ENCODE results near the gene SPDYC.

Gene SPDYC, protein sequence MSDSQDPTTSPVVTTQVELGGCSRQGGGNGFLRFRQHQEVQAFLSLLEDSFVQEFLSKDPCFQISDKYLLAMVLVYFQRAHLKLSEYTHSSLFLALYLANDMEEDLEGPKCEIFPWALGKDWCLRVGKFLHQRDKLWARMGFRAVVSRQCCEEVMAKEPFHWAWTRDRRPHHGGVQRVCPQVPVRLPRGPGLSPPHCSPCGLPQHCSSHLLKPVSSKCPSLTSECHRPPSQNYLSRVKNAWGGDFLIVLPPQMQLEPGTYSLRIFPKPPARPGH

DNA sequence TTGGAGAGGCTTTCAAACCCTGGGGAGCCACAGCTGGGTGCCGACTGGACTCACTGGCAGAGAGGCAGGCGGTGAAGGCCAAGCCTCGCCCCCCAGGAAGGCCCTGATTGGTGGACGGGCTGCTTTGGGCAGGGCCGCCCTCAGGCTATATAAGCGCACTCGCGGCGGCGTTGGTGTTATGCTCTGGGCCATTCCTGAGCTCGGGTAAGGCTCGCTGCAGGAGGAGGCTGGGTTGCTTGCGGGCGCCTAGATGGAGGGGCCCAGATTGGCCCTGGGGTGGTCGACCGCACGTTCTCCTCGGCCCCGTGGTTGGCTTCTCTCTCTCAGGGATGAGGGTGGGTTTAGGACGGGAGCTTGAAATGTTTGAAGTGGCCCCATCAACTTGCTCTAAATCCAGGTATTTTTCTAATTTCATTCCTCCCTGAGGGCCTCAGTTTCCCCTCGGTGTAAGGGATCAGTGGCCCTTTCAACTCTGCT lies at the start of gene SPDYC:
TSS of gene SPDYC (plus strand) at position 176 of the 477 bp plus-strand sequence. CDS start 1,125 bp downstream, outside the sequence.
- no peaks in the 10 kb centered on the region for H3K36me3 ChIP-seq (ENCODE audit: low read depth)
- no peaks in the 10 kb centered on the region for H3K4me1 ChIP-seq (ENCODE audit: insufficient read depth, poor library complexity, severe bottlenecking)
- H3K9me3 ChIP-seq (ENCODE audit: severe bottlenecking) = no peaks in the 10 kb centered on the region
- DNase-seq (ENCODE audit: low spot score) (no peak), ATAC-seq (ENCODE audit: low read depth) (no peak)
- TF ChIP-seq, protein P1, sequence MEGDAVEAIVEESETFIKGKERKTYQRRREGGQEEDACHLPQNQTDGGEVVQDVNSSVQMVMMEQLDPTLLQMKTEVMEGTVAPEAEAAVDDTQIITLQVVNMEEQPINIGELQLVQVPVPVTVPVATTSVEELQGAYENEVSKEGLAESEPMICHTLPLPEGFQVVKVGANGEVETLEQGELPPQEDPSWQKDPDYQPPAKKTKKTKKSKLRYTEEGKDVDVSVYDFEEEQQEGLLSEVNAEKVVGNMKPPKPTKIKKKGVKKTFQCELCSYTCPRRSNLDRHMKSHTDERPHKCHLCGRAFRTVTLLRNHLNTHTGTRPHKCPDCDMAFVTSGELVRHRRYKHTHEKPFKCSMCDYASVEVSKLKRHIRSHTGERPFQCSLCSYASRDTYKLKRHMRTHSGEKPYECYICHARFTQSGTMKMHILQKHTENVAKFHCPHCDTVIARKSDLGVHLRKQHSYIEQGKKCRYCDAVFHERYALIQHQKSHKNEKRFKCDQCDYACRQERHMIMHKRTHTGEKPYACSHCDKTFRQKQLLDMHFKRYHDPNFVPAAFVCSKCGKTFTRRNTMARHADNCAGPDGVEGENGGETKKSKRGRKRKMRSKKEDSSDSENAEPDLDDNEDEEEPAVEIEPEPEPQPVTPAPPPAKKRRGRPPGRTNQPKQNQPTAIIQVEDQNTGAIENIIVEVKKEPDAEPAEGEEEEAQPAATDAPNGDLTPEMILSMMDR (IDR thresholded peaks at IDR 0.05; ENCODE audit: poor library complexity, severe bottlenecking) = no peak
- no peaks in the 10 kb centered on the region for H3K27me3 ChIP-seq (ENCODE audit: insufficient read depth, poor library complexity, severe bottlenecking)
- no peak within 1 kb of the TSS for H3K27ac ChIP-seq (ENCODE audit: poor library complexity, severe bottlenecking)
- H3K4me3 ChIP-seq (ENCODE audit: severe bottlenecking) = no peak within 1 kb of the TSS

DNA sequence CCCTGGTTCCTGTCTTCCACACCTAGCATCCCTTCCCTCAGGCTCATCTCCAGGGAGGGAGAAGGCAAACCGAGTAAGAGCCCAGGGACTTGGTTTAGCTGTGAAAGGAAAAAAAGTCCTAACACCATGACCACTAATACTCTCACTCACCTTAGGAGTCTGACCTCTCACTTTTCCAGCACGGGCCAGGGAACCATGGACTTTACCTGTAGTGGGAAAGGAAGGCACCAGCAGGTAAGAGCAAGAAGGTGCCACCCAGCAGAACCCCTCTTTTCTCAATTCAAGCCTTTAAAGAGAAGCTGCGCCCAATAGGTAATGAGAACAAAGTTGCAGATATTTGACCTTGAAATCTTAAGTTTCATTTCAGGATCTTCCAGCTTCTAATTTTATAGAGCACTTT lies 49.2 kb upstream of the SPDYC start:
- no peaks in the 10 kb centered on the region for H3K27me3 ChIP-seq (ENCODE audit: insufficient read depth, poor library complexity, severe bottlenecking)
- TF ChIP-seq, protein P1 (IDR thresholded peaks at IDR 0.05; ENCODE audit: poor library complexity, severe bottlenecking) = no peak
- peaks cover 73% of the 10 kb centered on the region for H3K36me3 ChIP-seq (ENCODE audit: low read depth)
- H3K4me3 ChIP-seq (ENCODE audit: severe bottlenecking) = peak overlapping the region; percentile 80
- DNase-seq (ENCODE audit: low spot score) = no peak
- H3K27ac ChIP-seq (ENCODE audit: poor library complexity, severe bottlenecking) = peak overlapping the region; percentile 66
- H3K9me3 ChIP-seq (ENCODE audit: severe bottlenecking) = no peaks in the 10 kb centered on the region
- no peak for ATAC-seq (ENCODE audit: low read depth)
- H3K4me1 ChIP-seq (ENCODE audit: insufficient read depth, poor library complexity, severe bottlenecking) = peaks cover 13% of the 10 kb centered on the region

DNA sequence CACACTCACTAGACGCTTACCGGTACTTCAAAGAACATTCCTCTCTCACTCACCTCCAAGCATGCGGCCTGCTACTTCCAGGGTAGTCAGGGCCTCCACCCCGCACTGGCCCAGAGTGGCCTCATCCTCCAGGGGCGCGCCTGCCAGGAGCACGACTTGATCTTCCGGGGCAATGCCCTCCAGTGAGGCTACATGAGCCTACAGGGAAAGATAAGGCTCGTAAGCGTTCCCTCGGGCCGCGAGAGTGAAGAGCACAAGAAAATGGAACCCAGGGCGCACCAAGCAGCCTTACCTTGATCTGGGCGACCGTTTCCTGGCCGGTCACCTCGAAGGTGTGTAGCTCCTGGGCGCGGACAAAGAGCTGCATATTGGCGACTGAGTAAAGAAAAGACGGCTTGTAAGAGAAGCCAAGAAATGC lies 48.6 kb upstream of the SPDYC start:
- peak overlapping the region; percentile 80 for H3K4me3 ChIP-seq (ENCODE audit: severe bottlenecking)
- H3K27me3 ChIP-seq (ENCODE audit: insufficient read depth, poor library complexity, severe bottlenecking) = no peaks in the 10 kb centered on the region
- peaks cover 9% of the 10 kb centered on the region for H3K4me1 ChIP-seq (ENCODE audit: insufficient read depth, poor library complexity, severe bottlenecking)
- peak overlapping the region; percentile 66 for H3K27ac ChIP-seq (ENCODE audit: poor library complexity, severe bottlenecking)
- H3K9me3 ChIP-seq (ENCODE audit: severe bottlenecking) = no peaks in the 10 kb centered on the region
- TF ChIP-seq, protein P1 (IDR thresholded peaks at IDR 0.05; ENCODE audit: poor library complexity, severe bottlenecking) = no peak
- ATAC-seq (ENCODE audit: low read depth) (no peak), DNase-seq (ENCODE audit: low spot score) (no peak)
- peaks cover 73% of the 10 kb centered on the region for H3K36me3 ChIP-seq (ENCODE audit: low read depth)

DNA sequence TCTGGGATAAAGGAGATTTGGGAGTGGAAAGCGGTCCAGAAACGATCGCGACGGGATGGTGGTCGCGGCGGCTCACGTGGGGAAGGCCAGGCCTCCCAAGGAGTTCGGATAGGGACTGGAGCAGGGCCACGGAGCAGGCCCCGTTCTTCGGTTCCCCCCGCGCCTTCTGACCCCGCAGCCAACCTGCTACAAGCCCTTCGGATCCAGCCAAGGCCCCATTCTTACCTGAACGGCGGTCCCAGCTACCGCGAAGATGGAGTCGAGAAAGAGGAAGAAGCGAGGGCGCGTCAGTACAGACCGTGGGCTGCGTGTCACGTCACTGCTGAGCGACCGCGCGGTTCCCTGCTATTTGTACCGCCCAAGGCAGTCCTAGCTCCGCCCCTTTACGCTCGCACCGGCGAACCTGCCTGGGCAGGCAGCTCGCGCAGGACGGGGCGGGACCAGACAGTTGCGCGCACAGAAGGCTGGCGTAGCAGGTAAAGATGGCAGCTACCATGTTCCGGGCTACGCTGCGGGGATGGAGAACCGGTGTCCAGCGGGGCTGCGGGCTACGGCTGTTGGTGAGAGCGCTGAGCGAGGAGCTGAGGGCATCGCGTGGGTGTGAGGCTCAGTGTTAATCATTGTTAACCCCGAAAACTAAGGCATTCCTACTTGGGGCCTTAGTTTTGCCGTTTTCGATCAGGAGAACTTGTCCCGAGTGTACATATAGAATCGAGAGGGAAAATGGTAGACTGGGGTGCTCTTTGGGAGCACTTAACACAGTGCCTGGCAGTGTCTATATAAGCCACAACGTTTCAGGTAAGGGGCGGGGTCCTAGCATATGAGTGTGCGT lies 48.0 kb upstream of the SPDYC start, which contains the start of the genes FAU and MRPL49:
TSS of gene FAU (minus strand) at position 270 of the 832 bp plus-strand sequence. CDS start 321 bp downstream, outside the sequence.
TSS of gene MRPL49 (plus strand) at position 457 of the 832 bp plus-strand sequence. CDS start at position 483, 26 bp downstream.
- Histone ChIP-seq H3K4me1 (ENCODE audit: insufficient read depth, poor library complexity, severe bottlenecking) (peaks cover 8% of the 10 kb centered on the region), H3K27ac (ENCODE audit: poor library complexity, severe bottlenecking) (peak within 1 kb of the TSS; percentile 66), H3K36me3 (ENCODE audit: low read depth) (peaks cover 79% of the 10 kb centered on the region), H3K27me3 (ENCODE audit: insufficient read depth, poor library complexity, severe bottlenecking) (no peaks in the 10 kb centered on the region), H3K4me3 (ENCODE audit: severe bottlenecking) (peak within 1 kb of the TSS; percentile 80), H3K9me3 (ENCODE audit: severe bottlenecking) (no peaks in the 10 kb centered on the region)
- peak; percentile 81 for ATAC-seq (ENCODE audit: low read depth)
- TF ChIP-seq, protein P1 (IDR thresholded peaks at IDR 0.05; ENCODE audit: poor library complexity, severe bottlenecking) = no peak
- peak; percentile 98 for DNase-seq (ENCODE audit: low spot score)
